KMS-11 (cell line): ENCODE results near the gene VAV2.

Experiments
- H2AFZ ChIP-seq: fragments of 200-600 bp; sonication (generic); 2 replicates; pipeline ENCODE4 v1.6.1; 2016; ENCODE audit warnings: antibody characterized with exemption, mixed run types, low read depth
- H3K27ac ChIP-seq: fragments of 200-600 bp; sonication (generic); 2 replicates; pipeline ENCODE4 v1.6.1; 2016; ENCODE audit warnings: mild to moderate bottlenecking, mixed run types
- H3K27me3 ChIP-seq: fragments of 200-600 bp; sonication (generic); 2 replicates; pipeline ENCODE4 v1.6.1; 2017; ENCODE audit warnings: mild to moderate bottlenecking, low read depth, mixed run types, moderate library complexity; ENCODE audit not compliant: insufficient read depth
- H3K36me3 ChIP-seq: fragments of 200-600 bp; sonication (generic); 2 replicates; pipeline ENCODE4 v1.6.1; 2017; ENCODE audit warnings: mild to moderate bottlenecking, mixed run types; ENCODE audit not compliant: insufficient read depth
- H3K4me1 ChIP-seq: fragments of 200-600 bp; sonication (generic); 2 replicates; pipeline ENCODE4 v1.6.1; 2016; ENCODE audit warnings: mild to moderate bottlenecking, low read depth, mixed run types; ENCODE audit not compliant: poor library complexity, severe bottlenecking
- H3K4me2 ChIP-seq: fragments of 200-600 bp; sonication (generic); 2 replicates; pipeline ENCODE4 v1.7.0; 2016; ENCODE audit warnings: mild to moderate bottlenecking, mixed run types
- H3K4me3 ChIP-seq: fragments of 200-600 bp; sonication (generic); IDR thresholded peaks from 2 replicates; pipeline ENCODE4 v1.6.1; 2017; ENCODE audit warnings: low read depth, low read length, mixed read lengths; ENCODE audit not compliant: insufficient read depth
- H3K79me2 ChIP-seq: fragments of 200-600 bp; sonication (generic); 2 replicates; pipeline ENCODE4 v1.6.1; 2016; ENCODE audit warnings: low read depth, mixed run types; ENCODE audit not compliant: insufficient read depth
- H3K9ac ChIP-seq: fragments of 200-600 bp; sonication (generic); 2 replicates; pipeline ENCODE4 v1.6.1; 2016; ENCODE audit warnings: mild to moderate bottlenecking, mixed run types
- H4K20me1 ChIP-seq: fragments of 200-600 bp; sonication (generic); 2 replicates; pipeline ENCODE4 v1.6.1; 2016; ENCODE audit warnings: mild to moderate bottlenecking, mixed run types; ENCODE audit not compliant: insufficient read depth
- CTCF ChIP-seq: fragments of 200-600 bp; sonication (generic); conservative IDR thresholded peaks from 2 replicates; pipeline ENCODE4 v1.6.1; 2017; ENCODE audit warnings: low read depth, mild to moderate bottlenecking, antibody characterized with exemption, low read length, moderate library complexity, mixed read lengths

The VAV2 gene

GRCh38 chr9:133806623-133807010 is 185.5 kb downstream of the VAV2 start:
- H2AFZ ChIP-seq, result no peak overlapping the region
- H3K79me2 ChIP-seq, result no peaks in the 10 kb centered on the region
- H3K4me2 ChIP-seq, result no peak overlapping the region
- H3K27ac ChIP-seq, result no peak overlapping the region
- H3K27me3 ChIP-seq, result no peaks in the 10 kb centered on the region
- TF ChIP-seq CTCF, result no peak
- H3K9ac ChIP-seq, result no peak overlapping the region
- no peaks in the 10 kb centered on the region for H3K4me1 ChIP-seq
- H3K4me3 ChIP-seq, result no peak overlapping the region
- no peaks in the 10 kb centered on the region for H4K20me1 ChIP-seq
- no peaks in the 10 kb centered on the region for H3K36me3 ChIP-seq

GRCh38 chr9:133805876-133806622 is 186.1 kb downstream of the VAV2 start:
- no peaks in the 10 kb centered on the region for H3K36me3 ChIP-seq
- no peaks in the 10 kb centered on the region for H4K20me1 ChIP-seq
- no peak overlapping the region for H3K9ac ChIP-seq

GRCh38 chr9:133804199-133804598 is 187.9 kb downstream of the VAV2 start:
- Histone ChIP-seq H3K27ac (no peak overlapping the region), H2AFZ (no peak overlapping the region), H4K20me1 (no peaks in the 10 kb centered on the region), H3K4me3 (no peak overlapping the region), H3K9ac (no peak overlapping the region), H3K79me2 (no peaks in the 10 kb centered on the region), H3K4me1 (no peaks in the 10 kb centered on the region), H3K27me3 (no peaks in the 10 kb centered on the region), H3K4me2 (no peak overlapping the region), H3K36me3 (no peaks in the 10 kb centered on the region)
- TF ChIP-seq CTCF, result no peak

More at GRCh38 chr9:133805876-133806622, 186.1 kb downstream of the VAV2 start:
- Histone ChIP-seq H3K79me2 (no peaks in the 10 kb centered on the region), H2AFZ (no peak overlapping the region), H3K4me2 (no peak overlapping the region), H3K27ac (no peak overlapping the region), H3K4me3 (no peak overlapping the region), H3K27me3 (no peaks in the 10 kb centered on the region), H3K4me1 (no peaks in the 10 kb centered on the region)
- TF ChIP-seq CTCF, result no peak

GRCh38 chr9:133803745-133804144 is 188.4 kb downstream of the VAV2 start:
- Histone ChIP-seq H3K36me3 (no peaks in the 10 kb centered on the region), H3K27me3 (no peaks in the 10 kb centered on the region), H3K79me2 (no peaks in the 10 kb centered on the region), H3K4me2 (no peak overlapping the region), H4K20me1 (no peaks in the 10 kb centered on the region), H3K27ac (no peak overlapping the region), H2AFZ (no peak overlapping the region), H3K4me3 (no peak overlapping the region), H3K9ac (no peak overlapping the region), H3K4me1 (no peaks in the 10 kb centered on the region)
- no peak for TF ChIP-seq CTCF
